ENCODE data around the gene CSTA.
A peak's percentile ranks its signal among the peaks of the same experiment; 100 is the strongest.

CSTA gene

DNA sequence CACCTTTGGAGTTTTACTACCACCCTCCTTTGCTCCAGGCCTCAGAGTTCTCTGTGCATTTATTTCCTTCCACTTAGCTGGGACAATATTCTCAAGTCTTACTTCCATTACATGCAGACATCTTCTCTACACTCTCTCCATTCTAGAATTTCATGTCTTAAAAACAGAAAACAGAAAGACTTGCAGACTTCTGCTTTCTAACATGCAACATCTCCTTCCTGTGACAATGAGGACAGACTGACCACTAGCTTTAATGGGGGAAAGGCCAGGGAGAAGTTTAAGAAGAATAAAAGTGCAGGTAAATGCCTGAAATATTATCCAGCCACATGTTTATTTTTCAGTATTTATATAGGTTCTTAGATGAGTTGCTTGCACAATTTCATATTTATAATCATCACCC, 17.1 kb upstream of the CSTA start:
- Histone ChIP-seq H3K27ac (ENCODE audit: insufficient read depth in 1 of 2, low read depth in 1 of 2, low read length in 2 of 2, poor library complexity in 1 of 2, severe bottlenecking in 2 of 2) (no peak overlapping the region), H3K4me1 (ENCODE audit: control extremely low read depth in 1 of 4, control insufficient read depth in 4 of 4, insufficient read depth in 4 of 4, low read length in 3 of 4) (peaks cover under 1 to 20% (median 4%) of the 10 kb centered on the region in 4 experiments), H3K4me3 (ENCODE audit: control insufficient read depth in 1 of 7, extremely low read depth in 1 of 7, insufficient read depth in 4 of 7, low read depth in 2 of 7, low read length in 6 of 7) (no peak overlapping the region), H3K36me3 (ENCODE audit: control insufficient read depth in 4 of 4, insufficient read depth in 4 of 4, low read length in 3 of 4) (no peaks in the 10 kb centered on the region), H3K9me3 (ENCODE audit: control extremely low read depth in 1 of 5, control insufficient read depth in 4 of 5, insufficient read depth in 2 of 5, low read depth in 1 of 5, low read length in 4 of 5) (no peaks in the 10 kb centered on the region), H3K27me3 (replicated peaks in 2 of 5; ENCODE audit: control insufficient read depth in 4 of 5, insufficient read depth in 5 of 5, low read length in 4 of 5) (peaks cover 0 to 7% (median 5%) of the 10 kb centered on the region in 5 experiments)
- ChIA-PET CTCF (interaction anchor here (0.7 to 1.5 kb wide), 4 partner anchors 62 to 354 kb away, joined by 3 to 4 read pairs (median 3); partner anchors contain the start of gene FAM162A), POLR2A (no interaction called here)
- DNase-seq, result no peak

DNA sequence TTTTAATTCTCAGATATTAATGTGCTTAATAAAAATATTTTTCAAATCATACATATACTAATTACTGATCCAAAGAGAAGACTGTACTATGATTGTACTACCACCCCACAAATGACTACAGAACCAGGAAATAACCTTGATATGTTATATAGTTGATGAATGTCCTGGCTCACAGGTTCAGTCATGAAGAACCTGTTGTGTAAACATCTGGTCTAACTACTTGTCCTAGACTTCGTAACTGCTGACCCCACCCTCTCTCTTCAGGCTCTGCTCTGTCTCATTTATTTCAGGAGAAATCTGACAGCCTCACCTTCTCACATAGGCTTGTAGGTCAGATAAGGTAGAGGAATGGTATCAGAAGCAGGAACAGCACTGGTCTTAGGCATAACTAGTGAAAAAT, 14.7 kb upstream of the CSTA start:
- H3K9me3 ChIP-seq (ENCODE audit: control extremely low read depth in 1 of 5, control insufficient read depth in 4 of 5, insufficient read depth in 2 of 5, low read depth in 1 of 5, low read length in 4 of 5), result no peaks in the 10 kb centered on the region
- no peak overlapping the region for H3K4me3 ChIP-seq (ENCODE audit: control insufficient read depth in 1 of 7, extremely low read depth in 1 of 7, insufficient read depth in 4 of 7, low read depth in 2 of 7, low read length in 6 of 7)
- peaks cover 0 to 13% (median 5%) of the 10 kb centered on the region in 5 experiments for H3K27me3 ChIP-seq (replicated peaks in 2 of 5; ENCODE audit: control insufficient read depth in 4 of 5, insufficient read depth in 5 of 5, low read length in 4 of 5)
- ChIA-PET POLR2A (no interaction called here), CTCF (no interaction called here)
- H3K4me1 ChIP-seq (ENCODE audit: control extremely low read depth in 1 of 4, control insufficient read depth in 4 of 4, insufficient read depth in 4 of 4, low read length in 3 of 4), result peaks cover 4 to 30% (median 9%) of the 10 kb centered on the region in 4 experiments
- H3K36me3 ChIP-seq (ENCODE audit: control insufficient read depth in 4 of 4, insufficient read depth in 4 of 4, low read length in 3 of 4), result no peaks in the 10 kb centered on the region
- 80% methylated on average over 1 of the region's 1 CpG for WGBS (ENCODE audit: insufficient coverage)
- no peak for DNase-seq
- no peak overlapping the region for H3K27ac ChIP-seq (ENCODE audit: insufficient read depth in 1 of 2, low read depth in 1 of 2, low read length in 2 of 2, poor library complexity in 1 of 2, severe bottlenecking in 2 of 2)

DNA sequence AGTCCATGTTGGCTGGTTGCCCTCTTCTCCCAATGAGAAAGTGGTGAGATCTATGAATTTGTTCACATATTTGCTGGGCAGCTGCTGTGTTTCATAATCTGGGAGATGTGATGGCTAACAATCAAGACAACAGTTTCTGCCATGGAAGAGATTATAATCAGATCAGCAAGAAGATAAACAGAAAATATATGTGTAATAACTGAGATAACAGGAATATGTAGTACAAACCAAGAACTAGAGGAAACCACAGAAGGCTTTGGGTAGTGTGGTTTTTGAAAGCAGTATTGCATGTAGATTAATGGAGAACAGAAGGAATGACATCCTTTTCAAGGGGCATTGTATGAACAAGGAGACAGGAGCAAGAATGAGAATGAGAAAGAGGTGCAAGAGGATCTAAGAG, 12.2 kb upstream of the CSTA start:
- peak in 2 of 3 donors; percentile 48 to 61 for DNase-seq
- Histone ChIP-seq H3K4me1 (ENCODE audit: control extremely low read depth in 1 of 4, control insufficient read depth in 4 of 4, insufficient read depth in 4 of 4, low read length in 3 of 4) (peaks cover 4 to 19% (median 9%) of the 10 kb centered on the region in 4 experiments), H3K9me3 (ENCODE audit: control extremely low read depth in 1 of 5, control insufficient read depth in 4 of 5, insufficient read depth in 2 of 5, low read depth in 1 of 5, low read length in 4 of 5) (no peaks in the 10 kb centered on the region), H3K27ac (ENCODE audit: insufficient read depth in 1 of 2, low read depth in 1 of 2, low read length in 2 of 2, poor library complexity in 1 of 2, severe bottlenecking in 2 of 2) (no peak overlapping the region), H3K4me3 (ENCODE audit: control insufficient read depth in 1 of 7, extremely low read depth in 1 of 7, insufficient read depth in 4 of 7, low read depth in 2 of 7, low read length in 6 of 7) (no peak overlapping the region), H3K27me3 (replicated peaks in 2 of 5; ENCODE audit: control insufficient read depth in 4 of 5, insufficient read depth in 5 of 5, low read length in 4 of 5) (peaks cover 0 to 21% (median 0%) of the 10 kb centered on the region in 5 experiments), H3K36me3 (ENCODE audit: control insufficient read depth in 4 of 4, insufficient read depth in 4 of 4, low read length in 3 of 4) (no peaks in the 10 kb centered on the region)
- CTCF ChIA-PET, result interaction anchor here (0.9 to 1.6 kb wide), 4 partner anchors 9 to 48 kb away, joined by 3 to 4 read pairs (median 3); no protein-coding TSS in a partner anchor
- POLR2A ChIA-PET, result interaction anchor here (0.6 kb wide), 1 partner anchor 247 kb away, joined by 3 read pairs; no protein-coding TSS in a partner anchor

- no peak overlapping the region for H3K4me3 ChIP-seq (ENCODE audit: control insufficient read depth in 1 of 7, extremely low read depth in 1 of 7, insufficient read depth in 4 of 7, low read depth in 2 of 7, low read length in 6 of 7)
- no peaks in the 10 kb centered on the region for H3K36me3 ChIP-seq (ENCODE audit: control insufficient read depth in 4 of 4, insufficient read depth in 4 of 4, low read length in 3 of 4)
- peaks cover 4 to 14% (median 9%) of the 10 kb centered on the region in 4 experiments for H3K4me1 ChIP-seq (ENCODE audit: control extremely low read depth in 1 of 4, control insufficient read depth in 4 of 4, insufficient read depth in 4 of 4, low read length in 3 of 4)
- WGBS (ENCODE audit: insufficient coverage), result 8% methylated on average over 2 of the region's 3 CpGs
- CTCF ChIA-PET, result interaction anchor here (0.9 to 1.6 kb wide), 5 partner anchors 9 to 48 kb away, joined by 3 to 4 read pairs (median 3); no protein-coding TSS in a partner anchor
- DNase-seq, result peak in 1 of 3 donors; percentile 29
- POLR2A ChIA-PET, result interaction anchor here (0.6 kb wide), 1 partner anchor 247 kb away, joined by 3 read pairs; no protein-coding TSS in a partner anchor
- H3K27me3 ChIP-seq (replicated peaks in 2 of 5; ENCODE audit: control insufficient read depth in 4 of 5, insufficient read depth in 5 of 5, low read length in 4 of 5), result peaks cover 0 to 20% (median 0%) of the 10 kb centered on the region in 5 experiments
- H3K27ac ChIP-seq (ENCODE audit: insufficient read depth in 1 of 2, low read depth in 1 of 2, low read length in 2 of 2, poor library complexity in 1 of 2, severe bottlenecking in 2 of 2), result no peak overlapping the region
- peaks cover 0 to 3% (median 0%) of the 10 kb centered on the region in 5 experiments for H3K9me3 ChIP-seq (ENCODE audit: control extremely low read depth in 1 of 5, control insufficient read depth in 4 of 5, insufficient read depth in 2 of 5, low read depth in 1 of 5, low read length in 4 of 5)
Measured at GRCh38 chr3:122313281-122313680, 11.8 kb upstream of the CSTA start.

- H3K27ac ChIP-seq (ENCODE audit: insufficient read depth in 1 of 2, low read depth in 1 of 2, low read length in 2 of 2, poor library complexity in 1 of 2, severe bottlenecking in 2 of 2), result no peak overlapping the region
- H3K4me1 ChIP-seq (ENCODE audit: control extremely low read depth in 1 of 4, control insufficient read depth in 4 of 4, insufficient read depth in 4 of 4, low read length in 3 of 4), result peaks cover 4 to 14% (median 9%) of the 10 kb centered on the region in 4 experiments
- H3K9me3 ChIP-seq (ENCODE audit: control extremely low read depth in 1 of 5, control insufficient read depth in 4 of 5, insufficient read depth in 2 of 5, low read depth in 1 of 5, low read length in 4 of 5), result peaks cover 0 to 5% (median under 1%) of the 10 kb centered on the region in 5 experiments
- H3K4me3 ChIP-seq (ENCODE audit: control insufficient read depth in 1 of 7, extremely low read depth in 1 of 7, insufficient read depth in 4 of 7, low read depth in 2 of 7, low read length in 6 of 7), result no peak overlapping the region
- no peak for DNase-seq
- CTCF ChIA-PET, result interaction anchor here (0.8 to 1.4 kb wide), 3 partner anchors 8 to 25 kb away, joined by 3 read pairs; no protein-coding TSS in a partner anchor
- H3K27me3 ChIP-seq (replicated peaks in 2 of 5; ENCODE audit: control insufficient read depth in 4 of 5, insufficient read depth in 5 of 5, low read length in 4 of 5), result peaks cover 0 to 20% (median 0%) of the 10 kb centered on the region in 5 experiments
- no peaks in the 10 kb centered on the region for H3K36me3 ChIP-seq (ENCODE audit: control insufficient read depth in 4 of 4, insufficient read depth in 4 of 4, low read length in 3 of 4)
- POLR2A ChIA-PET, result no interaction called here
- 100% methylated on average over 1 of the region's 2 CpGs for WGBS (ENCODE audit: insufficient coverage)
Measured at GRCh38 chr3:122314228-122314876, 10.7 kb upstream of the CSTA start.

DNA sequence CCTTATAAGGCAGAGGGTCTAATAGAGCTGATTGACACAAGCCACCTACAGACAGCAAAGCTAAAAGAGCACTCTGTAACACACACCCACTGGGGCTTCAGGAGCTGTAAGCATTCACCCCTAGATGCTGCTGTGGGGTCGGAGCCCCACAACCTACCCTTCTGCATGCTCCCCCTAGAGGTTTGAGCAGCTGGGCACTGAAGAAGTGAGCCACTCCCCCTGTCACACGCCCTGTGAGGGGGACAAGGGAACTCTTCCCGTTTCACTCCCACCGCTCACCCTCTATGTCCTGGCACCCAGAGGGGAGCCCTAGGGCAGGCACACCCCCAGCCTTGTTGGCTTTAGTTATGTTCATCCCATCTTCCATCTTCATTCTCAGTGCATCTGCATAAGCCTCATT, 9.4 kb upstream of the CSTA start:
- CTCF ChIA-PET, result interaction anchor here (0.8 to 1.3 kb wide), 2 partner anchors 9 to 24 kb away, joined by 3 read pairs; no protein-coding TSS in a partner anchor
- POLR2A ChIA-PET, result no interaction called here
- peaks cover 0 to 20% (median 0%) of the 10 kb centered on the region in 5 experiments for H3K27me3 ChIP-seq (replicated peaks in 2 of 5; ENCODE audit: control insufficient read depth in 4 of 5, insufficient read depth in 5 of 5, low read length in 4 of 5)

GRCh38 chr3:122316368-122316767, 8.7 kb upstream of the CSTA start:
- no peak overlapping the region for H3K27ac ChIP-seq (ENCODE audit: insufficient read depth in 1 of 2, low read depth in 1 of 2, low read length in 2 of 2, poor library complexity in 1 of 2, severe bottlenecking in 2 of 2)
- 87% methylated on average over 4 of the region's 5 CpGs for WGBS (ENCODE audit: insufficient coverage)
- POLR2A ChIA-PET, result no interaction called here

More for the DNA sequence above, 9.4 kb upstream of the CSTA start:
- Histone ChIP-seq H3K4me1 (ENCODE audit: control extremely low read depth in 1 of 4, control insufficient read depth in 4 of 4, insufficient read depth in 4 of 4, low read length in 3 of 4) (peaks cover 4 to 14% (median 9%) of the 10 kb centered on the region in 4 experiments), H3K9me3 (ENCODE audit: control extremely low read depth in 1 of 5, control insufficient read depth in 4 of 5, insufficient read depth in 2 of 5, low read depth in 1 of 5, low read length in 4 of 5) (peaks cover 0 to 14% (median 2%) of the 10 kb centered on the region in 5 experiments), H3K36me3 (ENCODE audit: control insufficient read depth in 4 of 4, insufficient read depth in 4 of 4, low read length in 3 of 4) (no peaks in the 10 kb centered on the region), H3K27ac (ENCODE audit: insufficient read depth in 1 of 2, low read depth in 1 of 2, low read length in 2 of 2, poor library complexity in 1 of 2, severe bottlenecking in 2 of 2) (no peak overlapping the region), H3K4me3 (ENCODE audit: control insufficient read depth in 1 of 7, extremely low read depth in 1 of 7, insufficient read depth in 4 of 7, low read depth in 2 of 7, low read length in 6 of 7) (no peak overlapping the region)
- no peak for DNase-seq
- 100% methylated on average over 1 of the region's 4 CpGs for WGBS (ENCODE audit: insufficient coverage)

More at GRCh38 chr3:122316368-122316767, 8.7 kb upstream of the CSTA start:
- DNase-seq, result no peak
- Histone ChIP-seq H3K27me3 (replicated peaks in 2 of 5; ENCODE audit: control insufficient read depth in 4 of 5, insufficient read depth in 5 of 5, low read length in 4 of 5) (peaks cover 0 to 16% (median 0%) of the 10 kb centered on the region in 5 experiments), H3K4me1 (ENCODE audit: control extremely low read depth in 1 of 4, control insufficient read depth in 4 of 4, insufficient read depth in 4 of 4, low read length in 3 of 4) (peaks cover 4 to 14% (median 9%) of the 10 kb centered on the region in 4 experiments), H3K4me3 (ENCODE audit: control insufficient read depth in 1 of 7, extremely low read depth in 1 of 7, insufficient read depth in 4 of 7, low read depth in 2 of 7, low read length in 6 of 7) (no peak overlapping the region), H3K9me3 (ENCODE audit: control extremely low read depth in 1 of 5, control insufficient read depth in 4 of 5, insufficient read depth in 2 of 5, low read depth in 1 of 5, low read length in 4 of 5) (peaks cover 0 to 14% (median 2%) of the 10 kb centered on the region in 5 experiments), H3K36me3 (ENCODE audit: control insufficient read depth in 4 of 4, insufficient read depth in 4 of 4, low read length in 3 of 4) (no peaks in the 10 kb centered on the region)
- CTCF ChIA-PET, result no interaction called here

Measured in common myeloid progenitor, CD34-positive (primary cell).